HepG2 (cell line): Measurements from ENCODE around the gene ARL4D. TPM values are rescaled to one million over a fixed set of nuclear protein-coding genes. Genes with fewer than 3 reads are reported as not detected.
A peak's percentile ranks its signal among the peaks of the same experiment; 100 is the strongest.

ENCODE experiments used
- ATF1 ChIP-seq: IDR thresholded peaks from 2 replicates; pipeline ENCODE4 v1.6.1; 2016; ENCODE audit warnings: mild to moderate bottlenecking, control low read depth
- EEA1 ChIP-seq: sonication (generic); formaldehyde crosslinking; IDR thresholded peaks from 2 replicates; pipeline ENCODE4 v1.5.1; 2020; ENCODE audit warnings: mild to moderate bottlenecking, missing genetic modification reagents, borderline replicate concordance
- ELF1 ChIP-seq: sonication (generic); formaldehyde crosslinking; IDR thresholded peaks from 2 replicates; pipeline ENCODE4 v1.4.0; 2020; ENCODE audit warnings: missing genetic modification reagents
- ETV6 ChIP-seq: sonication (generic); formaldehyde crosslinking; conservative IDR thresholded peaks from 2 replicates; pipeline ENCODE4 v1.4.0; 2020; ENCODE audit warnings: missing genetic modification reagents
- HNRNPLL ChIP-seq: fragments of 200-400 bp; formaldehyde crosslinking; IDR thresholded peaks from 2 replicates; pipeline ENCODE4 v1.6.1; 2017; ENCODE audit warnings: mild to moderate bottlenecking, low read depth, low read length; ENCODE audit not compliant: poor library complexity, severe bottlenecking
- NFYB ChIP-seq: sonication (generic); formaldehyde crosslinking; IDR thresholded peaks from 2 replicates; pipeline ENCODE4 v1.4.0; 2020; ENCODE audit warnings: missing genetic modification reagents
- NR1H2 ChIP-seq: sonication (generic); formaldehyde crosslinking; IDR thresholded peaks from 2 replicates; pipeline ENCODE4 v1.8.1; 2022; ENCODE audit warnings: low read depth, missing genetic modification reagents, borderline replicate concordance
- NR2F1 ChIP-seq, 2 experiments: fragments of 450-650 bp in 1 of 2; formaldehyde crosslinking in 1 of 2; IDR thresholded peaks; 2 replicates each; pipeline versions ENCODE4 v1.5.0 to v1.6.1; 2016 to 2020; ENCODE audit warnings: mild to moderate bottlenecking in 1 of 2, missing compliant biosample characterization in 1 of 2, missing genetic modification reagents in 1 of 2, moderate library complexity in 1 of 2
- PAF1 ChIP-seq: IDR thresholded peaks from 2 replicates; pipeline ENCODE4 v1.6.1; 2016; ENCODE audit warnings: missing genetic modification reagents, missing compliant biosample characterization
- PPARG ChIP-seq: conservative IDR thresholded peaks from 2 replicates; pipeline ENCODE4 v1.6.1; 2016; ENCODE audit warnings: missing biosample characterization, missing genetic modification reagents
- RBM39 ChIP-seq: fragments of 200-400 bp; formaldehyde crosslinking; IDR thresholded peaks from one replicate; pipeline ENCODE4 v1.6.1; 2018; ENCODE audit warnings: antibody characterized with exemption, mild to moderate bottlenecking, low read depth, low read length; ENCODE audit not compliant: poor library complexity, severe bottlenecking
- RFX3 ChIP-seq: IDR thresholded peaks from 2 replicates; pipeline ENCODE4 v1.6.1; 2016; ENCODE audit warnings: missing biosample characterization, missing genetic modification reagents
- SRF ChIP-seq: IDR thresholded peaks from 2 replicates; pipeline ENCODE4 v1.6.1; 2011; ENCODE audit warnings: mild to moderate bottlenecking, low read depth, low read length, moderate library complexity
- TOPORS ChIP-seq: sonication (generic); formaldehyde crosslinking; IDR thresholded peaks from 2 replicates; pipeline ENCODE4 v1.8.0; 2023; ENCODE audit warnings: mild to moderate bottlenecking, missing genetic modification reagents
- ZC3H4 ChIP-seq: sonication (generic); formaldehyde crosslinking; IDR thresholded peaks from 2 replicates; pipeline ENCODE4 v1.4.0; 2020; ENCODE audit warnings: missing genetic modification reagents, borderline replicate concordance
- ZNF263 ChIP-seq: sonication (generic); formaldehyde crosslinking; IDR thresholded peaks from 2 replicates; pipeline ENCODE4 v1.4.0; 2020; ENCODE audit warnings: missing genetic modification reagents
- ZNF564 ChIP-seq: sonication (generic); formaldehyde crosslinking; IDR thresholded peaks from 2 replicates; pipeline ENCODE4 v1.8.1; 2023; ENCODE audit warnings: mild to moderate bottlenecking, missing genetic modification reagents
- ZNF83 ChIP-seq: sonication (generic); formaldehyde crosslinking; IDR thresholded peaks from 2 replicates; pipeline ENCODE4 v1.4.0; 2020; ENCODE audit warnings: missing genetic modification reagents, mild to moderate bottlenecking, borderline replicate concordance
- ZSCAN22 ChIP-seq: sonication (generic); formaldehyde crosslinking; IDR thresholded peaks from 2 replicates; pipeline ENCODE4 v1.4.0; 2020; ENCODE audit warnings: mild to moderate bottlenecking, missing genetic modification reagents
- ZSCAN9 ChIP-seq: IDR thresholded peaks from 2 replicates; pipeline ENCODE4 v1.6.1; 2016; ENCODE audit warnings: borderline replicate concordance
- polyA plus RNA-seq, 8 experiments: library from polyadenylated mRNA; depleted of rRNA in 3 of 8; stranded (reverse) in 7 of 8; unstranded in 1 of 8; fragments of >200 nt; fragmentation: Illumina TruSeq in 4 of 8; extraction: Trizol in 4 of 8; gene quantifications; 2 replicates each; pipeline versions ENCODE4 v1.2.1 to v1.2.3, GENCODE V29; 2011 to 2016; ENCODE audit warnings: low read depth in 4 of 8, missing spikeins in 1 of 8, mixed read lengths in 1 of 8; ENCODE audit not compliant: insufficient read depth in 1 of 8
- total RNA-seq, 5 experiments: library from RNA; depleted of rRNA; stranded (reverse); fragments of >200 nt; fragmentation: Illumina TruSeq; extraction: Trizol; gene quantifications; 2 replicates each; pipeline ENCODE4 v1.2.3, GENCODE V29; 2016; ENCODE audit warnings: low read depth in 1 of 5
- TF ChIP-seq, protein P1 (sequence below): sonication (generic); formaldehyde crosslinking; IDR thresholded peaks from 2 replicates; pipeline ENCODE4 v1.5.1; 2020; ENCODE audit warnings: mild to moderate bottlenecking, missing genetic modification reagents, borderline replicate concordance
- TF ChIP-seq, protein P2 (sequence below): sonication (generic); formaldehyde crosslinking; IDR thresholded peaks from 2 replicates; pipeline ENCODE4 v1.4.0; 2020; ENCODE audit warnings: missing genetic modification reagents
- TF ChIP-seq, protein P3 (sequence below): IDR thresholded peaks from 2 replicates; pipeline ENCODE4 v1.6.1; 2016; ENCODE audit warnings: missing genetic modification reagents, missing compliant biosample characterization
- TF ChIP-seq, protein P4 (sequence below): sonication (generic); formaldehyde crosslinking; IDR thresholded peaks from 2 replicates; pipeline ENCODE4 v1.4.0; 2020; ENCODE audit warnings: low read depth, mild to moderate bottlenecking, missing genetic modification reagents
- TF ChIP-seq, protein P5 (sequence below): sonication (generic); formaldehyde crosslinking; IDR thresholded peaks from 2 replicates; pipeline ENCODE4 v1.5.1; 2020; ENCODE audit warnings: mild to moderate bottlenecking, missing genetic modification reagents, moderate library complexity

ARL4D gene
- total and polyA plus RNA-seq, 2 of the 13 experiments (the other 11 are each of a cell fraction or from before 2014, with no cell fraction given), result 9.0 to 25.9 TPM

DNA sequence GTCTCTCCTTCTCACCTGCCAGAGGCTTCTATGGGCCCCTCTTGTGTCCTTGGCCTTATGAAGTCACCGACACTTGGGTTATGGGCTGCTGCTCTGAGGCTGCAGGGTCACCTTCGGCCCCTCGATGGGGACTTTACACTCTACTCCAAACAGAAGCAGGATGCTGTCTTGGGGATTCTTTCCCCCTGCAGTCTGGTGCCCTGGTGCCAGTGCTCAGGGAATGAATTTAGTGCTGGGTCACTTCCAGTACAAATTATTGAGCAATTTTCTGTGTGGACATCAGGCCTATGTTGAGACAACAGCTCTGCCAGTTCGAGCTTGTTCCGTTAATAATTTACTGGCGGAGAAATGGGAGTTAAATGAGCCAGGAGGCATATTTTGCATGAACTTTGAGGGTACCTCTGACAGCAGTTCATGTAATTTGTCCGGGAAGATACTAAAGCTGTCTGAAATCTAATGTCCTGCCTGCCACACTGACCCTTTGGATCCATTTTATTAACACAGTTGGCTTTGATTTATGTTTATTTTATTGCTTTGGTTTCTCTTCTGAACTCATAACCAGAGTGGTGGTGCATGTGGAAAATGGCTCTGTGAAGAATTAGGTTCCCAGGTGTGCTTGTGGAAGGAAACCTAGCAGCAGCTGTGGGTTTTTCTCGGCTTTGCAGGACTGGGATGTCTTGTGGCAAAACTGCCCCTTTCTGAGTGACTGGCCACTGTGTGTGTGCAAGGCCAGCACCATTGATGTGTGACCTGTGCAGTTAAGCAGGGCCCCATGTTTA, 50.9 kb downstream of the ARL4D start (continued):
- TF ChIP-seq, protein P1, sequence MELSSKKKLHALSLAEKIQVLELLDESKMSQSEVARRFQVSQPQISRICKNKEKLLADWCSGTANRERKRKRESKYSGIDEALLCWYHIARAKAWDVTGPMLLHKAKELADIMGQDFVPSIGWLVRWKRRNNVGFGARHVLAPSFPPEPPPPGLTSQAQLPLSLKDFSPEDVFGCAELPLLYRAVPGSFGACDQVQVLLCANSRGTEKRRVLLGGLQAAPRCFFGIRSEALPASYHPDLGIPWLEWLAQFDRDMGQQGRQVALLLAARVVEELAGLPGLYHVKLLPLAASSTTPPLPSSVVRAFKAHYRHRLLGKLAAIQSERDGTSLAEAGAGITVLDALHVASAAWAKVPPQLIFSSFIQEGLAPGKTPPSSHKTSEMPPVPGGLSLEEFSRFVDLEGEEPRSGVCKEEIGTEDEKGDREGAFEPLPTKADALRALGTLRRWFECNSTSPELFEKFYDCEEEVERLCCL, result no peak
- no peak for TF ChIP-seq ZSCAN22 (CRISPR knock-in tag)
- TF ChIP-seq HNRNPLL, result no peak
- TF ChIP-seq ZNF263 (CRISPR knock-in tag), result 0 out of 2 replicates have a peak, but pooled peaks have one; percentile 54
- 0 out of 2 replicates have a peak, but pooled peaks have one; percentile 37 for TF ChIP-seq ZC3H4 (CRISPR knock-in tag)
- peak; percentile 10; the same call in 1 of the 2 replicates for TF ChIP-seq RFX3 (CRISPR knock-in tag)
- TF ChIP-seq ZNF564 (CRISPR knock-in tag), result peak; percentile 70
- TF ChIP-seq TOPORS (CRISPR knock-in tag), result no peak
- TF ChIP-seq RBM39, result no peak
- peak; percentile 69; the same call in 1 of the 2 replicates for TF ChIP-seq ATF1 (CRISPR knock-in tag)
- TF ChIP-seq PPARG (CRISPR knock-in tag), result peak; percentile 81
- TF ChIP-seq EEA1 (CRISPR knock-in tag), result no peak
- TF ChIP-seq, protein P2, sequence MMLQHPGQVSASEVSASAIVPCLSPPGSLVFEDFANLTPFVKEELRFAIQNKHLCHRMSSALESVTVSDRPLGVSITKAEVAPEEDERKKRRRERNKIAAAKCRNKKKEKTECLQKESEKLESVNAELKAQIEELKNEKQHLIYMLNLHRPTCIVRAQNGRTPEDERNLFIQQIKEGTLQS (CRISPR knock-in tag), result no peak; the same call in 1 of the 2 replicates
- TF ChIP-seq NR2F1 (CRISPR knock-in tag; IDR thresholded peaks at IDR 0.05), result peak; percentile 52 to 79; a peak in 3 of 4 replicates
- TF ChIP-seq NFYB (CRISPR knock-in tag), result no peak
- TF ChIP-seq ETV6 (CRISPR knock-in tag), result no peak
- TF ChIP-seq, protein P3, sequence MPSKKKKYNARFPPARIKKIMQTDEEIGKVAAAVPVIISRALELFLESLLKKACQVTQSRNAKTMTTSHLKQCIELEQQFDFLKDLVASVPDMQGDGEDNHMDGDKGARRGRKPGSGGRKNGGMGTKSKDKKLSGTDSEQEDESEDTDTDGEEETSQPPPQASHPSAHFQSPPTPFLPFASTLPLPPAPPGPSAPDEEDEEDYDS (CRISPR knock-in tag), result peak; percentile 73; the same call in 1 of the 2 replicates
- TF ChIP-seq ELF1 (CRISPR knock-in tag), result no peak; the same call in none of the 2 replicates
- TF ChIP-seq, protein P4, sequence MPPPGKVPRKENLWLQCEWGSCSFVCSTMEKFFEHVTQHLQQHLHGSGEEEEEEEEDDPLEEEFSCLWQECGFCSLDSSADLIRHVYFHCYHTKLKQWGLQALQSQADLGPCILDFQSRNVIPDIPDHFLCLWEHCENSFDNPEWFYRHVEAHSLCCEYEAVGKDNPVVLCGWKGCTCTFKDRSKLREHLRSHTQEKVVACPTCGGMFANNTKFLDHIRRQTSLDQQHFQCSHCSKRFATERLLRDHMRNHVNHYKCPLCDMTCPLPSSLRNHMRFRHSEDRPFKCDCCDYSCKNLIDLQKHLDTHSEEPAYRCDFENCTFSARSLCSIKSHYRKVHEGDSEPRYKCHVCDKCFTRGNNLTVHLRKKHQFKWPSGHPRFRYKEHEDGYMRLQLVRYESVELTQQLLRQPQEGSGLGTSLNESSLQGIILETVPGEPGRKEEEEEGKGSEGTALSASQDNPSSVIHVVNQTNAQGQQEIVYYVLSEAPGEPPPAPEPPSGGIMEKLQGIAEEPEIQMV (CRISPR knock-in tag), result no peak
- TF ChIP-seq SRF, result no peak
- peak; percentile 89 for TF ChIP-seq ZSCAN9 (CRISPR knock-in tag)
- no peak for TF ChIP-seq ZNF83 (CRISPR knock-in tag)
- no peak for TF ChIP-seq NR1H2
- TF ChIP-seq, protein P5, sequence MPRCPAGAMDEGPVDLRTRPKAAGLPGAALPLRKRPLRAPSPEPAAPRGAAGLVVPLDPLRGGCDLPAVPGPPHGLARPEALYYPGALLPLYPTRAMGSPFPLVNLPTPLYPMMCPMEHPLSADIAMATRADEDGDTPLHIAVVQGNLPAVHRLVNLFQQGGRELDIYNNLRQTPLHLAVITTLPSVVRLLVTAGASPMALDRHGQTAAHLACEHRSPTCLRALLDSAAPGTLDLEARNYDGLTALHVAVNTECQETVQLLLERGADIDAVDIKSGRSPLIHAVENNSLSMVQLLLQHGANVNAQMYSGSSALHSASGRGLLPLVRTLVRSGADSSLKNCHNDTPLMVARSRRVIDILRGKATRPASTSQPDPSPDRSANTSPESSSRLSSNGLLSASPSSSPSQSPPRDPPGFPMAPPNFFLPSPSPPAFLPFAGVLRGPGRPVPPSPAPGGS (CRISPR knock-in tag), result no peak
- no peak for TF ChIP-seq PAF1 (CRISPR knock-in tag)
